SJSA1 (cell line): ENCODE results near the gene DNAH6. TPM values are rescaled to one million over a fixed set of nuclear protein-coding genes. Genes with fewer than 3 reads are reported as not detected.
"Not testable (repeated sequence)": the region's sequence is repeated elsewhere in the genome, so short reads cannot be mapped to it uniquely, and the experiment has no call there.

Source experiments
- DNase-seq, 2 experiments: peaks; one replicate each; pipeline ENCODE4 v3.0.0-alpha.2; 2015 to 2020; ENCODE audit warnings: low spot score in 2 of 2, low read depth in 1 of 2
- H3K27ac ChIP-seq: fragments of 250-450 bp; sonication (Bioruptor Pico); 2 replicates; pipeline ENCODE4 v1.5.1; 2020; ENCODE audit warnings: mild to moderate bottlenecking, moderate library complexity
- H3K27me3 ChIP-seq: fragments of 250-450 bp; sonication (Bioruptor Pico); replicated peaks from 2 replicates; pipeline ENCODE4 v1.5.1; 2020; ENCODE audit warnings: mild to moderate bottlenecking, moderate library complexity
- H3K36me3 ChIP-seq: fragments of 250-450 bp; sonication (Bioruptor Pico); 2 replicates; pipeline ENCODE4 v1.5.1; 2020; ENCODE audit warnings: mild to moderate bottlenecking
- H3K4me1 ChIP-seq: fragments of 250-450 bp; sonication (Bioruptor Pico); replicated peaks from 2 replicates; pipeline ENCODE4 v1.6.1; 2021; ENCODE audit warnings: mild to moderate bottlenecking
- H3K4me3 ChIP-seq: fragments of 250-450 bp; sonication (Bioruptor Pico); 2 replicates; pipeline ENCODE4 v1.5.1; 2020; ENCODE audit warnings: mild to moderate bottlenecking
- H3K9me3 ChIP-seq: fragments of 250-450 bp; sonication (Bioruptor Pico); replicated peaks from 2 replicates; pipeline ENCODE4 v1.5.1; 2020; ENCODE audit warnings: mild to moderate bottlenecking
- total RNA-seq: library from RNA; depleted of rRNA; stranded (reverse); fragments of >200 nt; shearing (Covaris generic); gene quantifications from 2 replicates; pipeline ENCODE4 v1.2.3, GENCODE V29; 2014; rRNA removed

DNAH6 gene
- total RNA-seq: 0.58 and 1.1 TPM in 2 replicates

- no peaks in the 10 kb centered on the region for H3K4me1 ChIP-seq
- peak within 1 kb of the TSS; percentile 41 for H3K4me3 ChIP-seq
- no peaks in the 10 kb centered on the region for H3K36me3 ChIP-seq
- DNase-seq: peak; percentile 76 to 92
- peak within 1 kb of the TSS; percentile 60 for H3K27ac ChIP-seq
- no peaks in the 10 kb centered on the region for H3K9me3 ChIP-seq
- H3K27me3 ChIP-seq: no peaks in the 10 kb centered on the region
Observed at GRCh38 chr2:84516234-84516986, at the start of gene DNAH6. DNAH6 (plus strand) TSS chr2:84516498; CDS start chr2:84517827, 1,329 bp downstream.

GRCh38 chr2:84467389-84467788 is 48.9 kb upstream of the DNAH6 start:
- no peaks in the 10 kb centered on the region; the same call in none of the 2 replicates for H3K36me3 ChIP-seq
- no peak overlapping the region for H3K27ac ChIP-seq
- DNase-seq: no peak
- H3K9me3 ChIP-seq: peaks cover 17% of the 10 kb centered on the region
- no peaks in the 10 kb centered on the region for H3K4me1 ChIP-seq
- no peaks in the 10 kb centered on the region for H3K27me3 ChIP-seq
- no peak overlapping the region for H3K4me3 ChIP-seq

- not testable (repeated sequence) for H3K4me3 ChIP-seq, H3K27ac ChIP-seq, DNase-seq, H3K27me3 ChIP-seq, H3K4me1 ChIP-seq, H3K36me3 ChIP-seq
- peaks cover 16% of the 10 kb centered on the region for H3K9me3 ChIP-seq
Observed at GRCh38 chr2:84472423-84472822, 43.9 kb upstream of the DNAH6 start.

GRCh38 chr2:84472856-84473565 is 43.3 kb upstream of the DNAH6 start:
- Histone ChIP-seq H3K4me3 (no peak overlapping the region), H3K27me3 (no peaks in the 10 kb centered on the region), H3K27ac (no peak overlapping the region), H3K9me3 (peaks cover 20% of the 10 kb centered on the region), H3K4me1 (no peaks in the 10 kb centered on the region), H3K36me3 (peaks cover 6% of the 10 kb centered on the region)
- DNase-seq: no peak

- H3K27ac ChIP-seq: no peak overlapping the region
- H3K4me3 ChIP-seq: no peak overlapping the region
- no peaks in the 10 kb centered on the region for H3K27me3 ChIP-seq
- H3K4me1 ChIP-seq: no peaks in the 10 kb centered on the region
- no peak for DNase-seq
- H3K36me3 ChIP-seq: peaks cover 8% of the 10 kb centered on the region
- H3K9me3 ChIP-seq: peaks cover 23% of the 10 kb centered on the region
Observed at GRCh38 chr2:84474176-84474575, 42.1 kb upstream of the DNAH6 start.

- H3K27me3 ChIP-seq: no peaks in the 10 kb centered on the region
Observed at GRCh38 chr2:84477886-84478285, 38.4 kb upstream of the DNAH6 start.

GRCh38 chr2:84478867-84479266 is 37.4 kb upstream of the DNAH6 start:
- no peaks in the 10 kb centered on the region for H3K27me3 ChIP-seq
- peaks cover 15% of the 10 kb centered on the region for H3K4me1 ChIP-seq
- no peak for DNase-seq
- no peak overlapping the region for H3K27ac ChIP-seq
- no peak overlapping the region for H3K4me3 ChIP-seq
- H3K9me3 ChIP-seq: 0 out of 2 replicates have a peak, but pooled peaks cover 11% of the 10 kb centered on the region
- peaks cover 8% of the 10 kb centered on the region; the same call in 1 of the 2 replicates for H3K36me3 ChIP-seq

More at GRCh38 chr2:84477886-84478285, 38.4 kb upstream of the DNAH6 start:
- Histone ChIP-seq H3K27ac (no peak overlapping the region), H3K36me3 (peaks cover 8% of the 10 kb centered on the region; the same call in 1 of the 2 replicates), H3K4me1 (peaks cover 15% of the 10 kb centered on the region), H3K4me3 (no peak overlapping the region), H3K9me3 (0 out of 2 replicates have a peak, but pooled peaks cover 11% of the 10 kb centered on the region)
- DNase-seq: no peak

GRCh38 chr2:84481702-84482101 is 34.6 kb upstream of the DNAH6 start:
- peak overlapping the region; percentile 56 for H3K27ac ChIP-seq

GRCh38 chr2:84482603-84483002 is 33.7 kb upstream of the DNAH6 start:
- peaks cover 15% of the 10 kb centered on the region for H3K4me1 ChIP-seq

More at GRCh38 chr2:84481702-84482101, 34.6 kb upstream of the DNAH6 start:
- H3K27me3 ChIP-seq: no peaks in the 10 kb centered on the region
- peaks cover 15% of the 10 kb centered on the region for H3K4me1 ChIP-seq
- H3K4me3 ChIP-seq: no peak overlapping the region
- peaks cover 8% of the 10 kb centered on the region; the same call in 1 of the 2 replicates for H3K36me3 ChIP-seq
- 0 out of 2 replicates have a peak, but pooled peaks cover 11% of the 10 kb centered on the region for H3K9me3 ChIP-seq
- peak; percentile 78 to 84 for DNase-seq

GRCh38 chr2:84483320-84483719 is 33.0 kb upstream of the DNAH6 start:
- 0 out of 2 replicates have a peak, but pooled peaks cover under 1% of the 10 kb centered on the region for H3K9me3 ChIP-seq
- H3K4me3 ChIP-seq: no peak overlapping the region
- no peak overlapping the region for H3K27ac ChIP-seq
- no peak for DNase-seq
- no peaks in the 10 kb centered on the region for H3K27me3 ChIP-seq
- H3K4me1 ChIP-seq: peaks cover 15% of the 10 kb centered on the region
- H3K36me3 ChIP-seq: no peaks in the 10 kb centered on the region

More at GRCh38 chr2:84482603-84483002, 33.7 kb upstream of the DNAH6 start:
- no peak overlapping the region for H3K4me3 ChIP-seq
- DNase-seq: no peak
- peaks cover 6% of the 10 kb centered on the region; the same call in 1 of the 2 replicates for H3K36me3 ChIP-seq
- 0 out of 2 replicates have a peak, but pooled peaks cover 7% of the 10 kb centered on the region for H3K9me3 ChIP-seq
- H3K27ac ChIP-seq: peak overlapping the region; percentile 56
- no peaks in the 10 kb centered on the region for H3K27me3 ChIP-seq

- no peak overlapping the region for H3K27ac ChIP-seq
- DNase-seq: no peak
Observed at GRCh38 chr2:84486441-84487115, 29.7 kb upstream of the DNAH6 start.

GRCh38 chr2:84487298-84487996 is 28.9 kb upstream of the DNAH6 start:
- Histone ChIP-seq H3K27me3 (no peaks in the 10 kb centered on the region), H3K27ac (no peak overlapping the region), H3K4me3 (no peak overlapping the region), H3K36me3 (no peaks in the 10 kb centered on the region; the same call in 1 of the 2 replicates), H3K9me3 (no peaks in the 10 kb centered on the region), H3K4me1 (peaks cover 5% of the 10 kb centered on the region)
- no peak for DNase-seq

More at GRCh38 chr2:84486441-84487115, 29.7 kb upstream of the DNAH6 start:
- H3K4me1 ChIP-seq: peaks cover 10% of the 10 kb centered on the region
- no peaks in the 10 kb centered on the region for H3K36me3 ChIP-seq
- no peak overlapping the region for H3K4me3 ChIP-seq
- no peaks in the 10 kb centered on the region for H3K27me3 ChIP-seq
- no peaks in the 10 kb centered on the region for H3K9me3 ChIP-seq

- Histone ChIP-seq H3K27ac (no peak overlapping the region), H3K4me3 (no peak overlapping the region), H3K27me3 (no peaks in the 10 kb centered on the region), H3K9me3 (no peaks in the 10 kb centered on the region), H3K36me3 (no peaks in the 10 kb centered on the region; the same call in 1 of the 2 replicates), H3K4me1 (peaks cover 31% of the 10 kb centered on the region)
- no peak for DNase-seq
Observed at GRCh38 chr2:84491256-84491655, 25.0 kb upstream of the DNAH6 start.
